ENCODE measurements around the gene PSRC1. TPM values are rescaled to one million over a fixed set of nuclear protein-coding genes. Genes with fewer than 3 reads are reported as not detected.

PSRC1 gene
- polyA plus RNA-seq, 1 experiment, result 18.5 TPM

GRCh38 chr1:109269212-109269980 lies 13.5 kb downstream of the PSRC1 start:
- no peaks in the 10 kb centered on the region for H3K27me3 ChIP-seq (ENCODE audit: control insufficient read depth, insufficient read depth, low read length)
- peaks cover 18% of the 10 kb centered on the region for H3K9me3 ChIP-seq (ENCODE audit: control insufficient read depth, insufficient read depth, low read length)
- no peak for DNase-seq (ENCODE audit: low read depth, low spot score)
- ChIA-PET CTCF (no interaction called here), POLR2A (no interaction called here)
- H3K4me3 ChIP-seq (ENCODE audit: low read depth, low read length), result no peak overlapping the region
- H3K27ac ChIP-seq (ENCODE audit: low read depth, low read length), result no peak overlapping the region
- TF ChIP-seq CTCF (IDR thresholded peaks at IDR 0.05; ENCODE audit: low read depth, low read length), result no peak

DNA sequence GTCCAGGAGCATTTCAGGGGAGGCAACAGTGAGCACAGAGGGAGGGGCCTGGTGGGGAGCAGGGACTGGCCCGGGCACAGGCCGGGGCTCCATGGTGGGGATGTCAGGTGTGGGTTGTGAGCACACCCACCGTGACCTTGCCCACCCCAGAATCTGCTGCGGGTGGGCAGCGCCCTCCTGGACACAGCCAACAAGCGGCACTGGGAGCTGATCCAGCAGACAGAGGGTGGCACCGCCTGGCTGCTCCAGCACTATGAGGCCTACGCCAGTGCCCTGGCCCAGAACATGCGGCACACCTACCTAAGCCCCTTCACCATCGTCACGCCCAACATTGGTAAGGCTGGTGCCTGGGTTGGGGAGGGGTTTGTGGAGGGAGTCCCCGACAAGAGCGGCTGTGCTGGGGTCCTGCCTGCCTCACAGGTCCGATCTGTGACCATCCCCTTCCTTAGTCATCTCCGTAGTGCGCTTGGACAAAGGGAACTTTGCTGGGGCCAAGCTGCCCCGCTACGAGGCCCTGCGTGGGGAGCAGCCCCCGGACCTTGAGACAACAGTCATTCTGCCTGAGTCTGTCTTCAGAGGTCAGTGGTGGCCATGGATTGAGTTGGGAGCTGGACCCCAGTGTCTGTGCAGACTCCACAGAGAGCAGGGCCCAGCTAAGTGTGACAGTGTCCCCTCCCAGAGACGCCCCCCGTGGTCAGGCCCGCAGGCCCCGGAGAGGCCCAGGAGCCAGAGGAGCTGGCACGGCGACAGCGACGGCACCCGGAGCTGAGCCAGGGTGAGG lies 14.3 kb downstream of the PSRC1 start:
- Histone ChIP-seq H3K27me3 (ENCODE audit: control insufficient read depth, insufficient read depth, low read length) (no peaks in the 10 kb centered on the region), H3K9me3 (ENCODE audit: control insufficient read depth, insufficient read depth, low read length) (peaks cover 18% of the 10 kb centered on the region), H3K4me3 (ENCODE audit: low read depth, low read length) (no peak overlapping the region), H3K27ac (ENCODE audit: low read depth, low read length) (no peak overlapping the region)
- DNase-seq (ENCODE audit: low read depth, low spot score), result no peak
- CTCF ChIA-PET, result interaction anchor here (0.6 kb wide), 1 partner anchor 131 kb away, joined by 3 read pairs; no protein-coding TSS in a partner anchor
- no peak for TF ChIP-seq CTCF (IDR thresholded peaks at IDR 0.05; ENCODE audit: low read depth, low read length)
- POLR2A ChIA-PET, result no interaction called here

DNA sequence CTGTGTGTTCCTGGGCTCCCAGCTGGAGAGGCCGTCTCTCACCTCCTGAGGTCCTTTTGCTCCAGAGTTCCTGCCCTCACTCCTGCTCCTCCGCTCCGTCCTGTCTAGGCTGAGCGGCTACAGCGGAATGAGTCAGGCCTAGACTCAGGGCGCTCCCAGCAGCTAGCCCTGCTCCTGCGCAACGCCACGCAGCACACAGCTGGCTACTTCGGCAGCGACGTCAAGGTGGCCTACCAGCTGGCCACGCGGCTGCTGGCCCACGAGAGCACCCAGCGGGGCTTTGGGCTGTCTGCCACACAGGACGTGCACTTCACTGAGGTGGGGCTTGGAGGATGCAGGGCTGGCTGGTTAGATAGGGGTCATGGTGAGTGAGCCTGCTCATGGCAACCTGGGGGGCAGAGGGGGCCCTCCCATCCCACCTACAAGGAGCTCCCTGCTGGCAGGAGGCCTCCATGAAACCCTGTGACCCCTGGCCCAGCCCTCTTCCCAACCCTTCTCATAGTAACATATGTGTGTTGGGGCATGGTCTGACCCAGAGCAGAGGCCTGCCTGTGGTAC lies 15.1 kb downstream of the PSRC1 start:
- CTCF ChIA-PET, result no interaction called here
- no peaks in the 10 kb centered on the region for H3K27me3 ChIP-seq (ENCODE audit: control insufficient read depth, insufficient read depth, low read length)
- TF ChIP-seq CTCF (IDR thresholded peaks at IDR 0.05; ENCODE audit: low read depth, low read length), result no peak
- peaks cover 18% of the 10 kb centered on the region for H3K9me3 ChIP-seq (ENCODE audit: control insufficient read depth, insufficient read depth, low read length)
- POLR2A ChIA-PET, result no interaction called here
- no peak for DNase-seq (ENCODE audit: low read depth, low spot score)
- H3K4me3 ChIP-seq (ENCODE audit: low read depth, low read length), result no peak overlapping the region
- no peak overlapping the region for H3K27ac ChIP-seq (ENCODE audit: low read depth, low read length)

DNA sequence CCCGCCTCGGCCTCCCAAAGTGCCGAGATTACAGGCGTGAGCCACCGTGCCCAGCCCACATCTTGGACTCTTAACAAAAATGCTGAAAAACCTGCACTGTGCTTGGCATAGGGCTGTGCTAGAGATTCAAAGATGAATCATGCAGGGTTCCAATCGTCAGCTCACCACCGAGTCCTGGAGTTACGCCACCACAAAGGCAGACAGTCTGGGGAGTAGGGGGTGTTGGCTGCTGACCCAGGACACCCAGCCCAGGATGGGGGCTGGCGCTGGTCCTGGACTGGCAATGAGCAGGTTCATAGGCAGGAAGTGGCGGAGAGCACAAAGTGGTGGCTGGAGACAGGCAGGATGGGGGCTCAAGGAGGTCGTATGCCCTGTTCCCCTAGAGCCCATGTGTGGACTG lies 16.0 kb downstream of the PSRC1 start:
- Histone ChIP-seq H3K27ac (ENCODE audit: low read depth, low read length) (no peak overlapping the region), H3K9me3 (ENCODE audit: control insufficient read depth, insufficient read depth, low read length) (peaks cover 18% of the 10 kb centered on the region), H3K4me3 (ENCODE audit: low read depth, low read length) (no peak overlapping the region), H3K27me3 (ENCODE audit: control insufficient read depth, insufficient read depth, low read length) (no peaks in the 10 kb centered on the region)
- DNase-seq (ENCODE audit: low read depth, low spot score), result no peak
- POLR2A ChIA-PET, result interaction anchor here (0.8 kb wide), 1 partner anchor 16 kb away, joined by 3 read pairs; the partner anchor contains the start of gene PSRC1
- no peak for TF ChIP-seq CTCF (IDR thresholded peaks at IDR 0.05; ENCODE audit: low read depth, low read length)
- CTCF ChIA-PET, result interaction anchor here (0.9 to 1.6 kb wide), 3 partner anchors 10 to 265 kb away, joined by 3 to 4 read pairs (median 4); no protein-coding TSS in a partner anchor

Measured in AG04450 (cell line).